Fibroblast of the conjunctiva (primary cell): ENCODE results near the gene SLC16A9.
"Not testable (repeated sequence)": the region's sequence is repeated elsewhere in the genome, so short reads cannot be mapped to it uniquely, and the experiment has no call there.

Experiments used
- DNase-seq: peaks from one replicate; pipeline ENCODE4 v3.0.0-alpha.2; 2010; ENCODE audit warnings: low read depth

SLC16A9 gene

GRCh38 chr10:59709395-59710125 is at the start of gene SLC16A9:
Gene SLC16A9 (minus strand): TSS chr10:59709850. CDS start chr10:59684291, 25,559 bp downstream.
- no peak for DNase-seq

GRCh38 chr10:59757966-59758365 is 48.3 kb upstream of the SLC16A9 start:
- DNase-seq: no peak

GRCh38 chr10:59754951-59755350 is 45.3 kb upstream of the SLC16A9 start:
- DNase-seq: no peak

GRCh38 chr10:59753267-59753666 is 43.6 kb upstream of the SLC16A9 start, which contains the start of gene MRLN:
Gene MRLN (minus strand): TSS chr10:59753455.
- no peak for DNase-seq

GRCh38 chr10:59752278-59752940 is 42.8 kb upstream of the SLC16A9 start:
- no peak for DNase-seq

GRCh38 chr10:59750155-59750945 is 40.7 kb upstream of the SLC16A9 start:
- no peak for DNase-seq

- DNase-seq: no peak
These were observed 39.2 kb upstream of the SLC16A9 start for GRCh38 chr10:59748834-59749233.

- DNase-seq: no peak
These were observed 35.6 kb upstream of the SLC16A9 start for GRCh38 chr10:59745163-59745650.

- not testable (repeated sequence) for DNase-seq
These were observed 35.1 kb upstream of the SLC16A9 start for GRCh38 chr10:59744762-59745161.

- DNase-seq: not testable (repeated sequence)
These were observed 34.5 kb upstream of the SLC16A9 start for GRCh38 chr10:59744156-59744555.

GRCh38 chr10:59741583-59741982 is 31.9 kb upstream of the SLC16A9 start:
- DNase-seq: no peak

GRCh38 chr10:59741048-59741447 is 31.4 kb upstream of the SLC16A9 start:
- DNase-seq: no peak

- no peak for DNase-seq
These were observed 27.1 kb upstream of the SLC16A9 start for GRCh38 chr10:59736749-59737148.

GRCh38 chr10:59735296-59735695 is 25.6 kb upstream of the SLC16A9 start:
- DNase-seq: no peak

- no peak for DNase-seq
These were observed 24.4 kb upstream of the SLC16A9 start for GRCh38 chr10:59734014-59734462.

GRCh38 chr10:59733321-59734013 is 23.8 kb upstream of the SLC16A9 start:
- DNase-seq: not testable (repeated sequence)

GRCh38 chr10:59732849-59733248 is 23.2 kb upstream of the SLC16A9 start:
- DNase-seq: not testable (repeated sequence)

GRCh38 chr10:59729167-59729566 is 19.5 kb upstream of the SLC16A9 start:
- DNase-seq: not testable (repeated sequence)

- DNase-seq: no peak
These were observed 14.7 kb upstream of the SLC16A9 start for GRCh38 chr10:59724098-59724938.

GRCh38 chr10:59720377-59720776 is 10.7 kb upstream of the SLC16A9 start:
- DNase-seq: no peak

- no peak for DNase-seq
These were observed 9.7 kb upstream of the SLC16A9 start for GRCh38 chr10:59719374-59719773.
